GM21367 (cell line): Measurements from ENCODE around the gene AGBL5.

Source experiments
- ATAC-seq: cut with Tn5 transposase; IDR thresholded peaks from one replicate; pipeline ENCODE4 v1.9.1; 2021; ENCODE audit not compliant: unreplicated experiment

Gene AGBL5

DNA sequence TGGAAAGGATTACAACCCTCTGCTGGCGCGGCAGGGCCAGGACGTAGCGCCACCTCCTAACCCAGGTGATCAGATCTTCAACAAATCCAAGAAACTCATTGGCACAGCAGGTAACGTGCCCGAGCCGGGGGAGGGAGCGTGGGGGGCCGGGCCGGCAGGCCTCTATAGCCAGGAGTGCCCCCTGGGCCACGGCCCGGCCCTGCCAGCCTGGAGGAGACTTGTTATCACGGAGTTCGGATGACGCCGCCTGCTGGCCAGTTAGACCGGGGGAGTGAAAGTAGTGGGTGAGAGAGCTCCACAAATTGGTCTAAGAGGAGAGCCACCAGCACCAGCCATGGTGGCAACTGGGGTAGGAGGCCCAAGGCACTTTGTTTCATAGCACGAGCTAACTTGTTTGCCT, 27.3 kb upstream of the AGBL5 start:
- ATAC-seq = no peak

GRCh38 chr2:27024812-27025211, 26.7 kb upstream of the AGBL5 start:
- ATAC-seq = no peak

DNA sequence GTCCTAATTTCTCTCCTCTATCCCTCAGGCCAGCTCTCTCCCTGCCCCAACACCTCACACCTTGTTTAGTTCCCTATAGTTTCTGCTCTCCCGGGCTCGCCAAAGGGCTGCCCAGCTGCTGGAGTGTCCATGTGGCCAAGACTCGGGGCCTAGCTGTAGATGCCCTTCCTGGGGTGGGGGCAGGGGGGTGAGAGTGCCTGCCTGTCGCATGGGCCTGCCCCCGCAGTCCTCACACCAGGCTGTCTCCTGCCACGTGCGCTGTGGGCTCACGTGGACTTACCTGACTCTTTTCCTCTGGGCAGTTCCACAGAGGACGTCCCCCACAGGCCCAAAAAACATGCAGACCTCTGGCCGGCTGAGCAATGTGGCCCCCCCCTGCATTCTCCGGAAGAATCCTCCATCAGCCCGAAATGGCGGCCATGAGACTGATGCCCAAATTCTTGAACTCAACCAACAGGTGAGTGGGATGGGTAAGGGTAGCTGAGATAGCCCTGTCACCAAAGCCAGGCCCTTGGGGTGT, 26.1 kb upstream of the AGBL5 start:
- no peak for ATAC-seq

- no peak for ATAC-seq
These were observed 25.3 kb upstream of the AGBL5 start for GRCh38 chr2:27025861-27026851.

DNA sequence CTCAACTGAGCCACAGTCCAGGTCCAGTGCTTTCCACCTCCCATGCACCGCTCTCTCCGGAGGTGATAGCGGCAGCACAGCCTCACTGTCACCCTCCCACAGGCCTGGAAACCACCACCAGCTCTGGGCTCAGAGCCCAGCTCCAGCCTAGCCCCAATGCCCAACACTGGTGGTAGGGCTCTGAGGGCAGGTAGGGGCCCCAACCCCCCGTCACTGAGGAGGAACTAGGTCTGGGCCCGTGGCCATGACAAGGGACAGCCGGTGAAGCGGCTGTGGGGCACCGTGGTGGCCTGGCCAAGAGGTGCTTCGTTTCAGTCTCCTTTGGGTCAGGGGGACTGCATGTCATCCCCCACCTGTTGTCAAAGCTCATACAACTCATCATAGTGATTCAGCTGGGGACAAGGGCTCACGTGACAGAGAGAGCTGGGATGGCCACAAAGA, 24.2 kb upstream of the AGBL5 start:
- ATAC-seq = no peak

DNA sequence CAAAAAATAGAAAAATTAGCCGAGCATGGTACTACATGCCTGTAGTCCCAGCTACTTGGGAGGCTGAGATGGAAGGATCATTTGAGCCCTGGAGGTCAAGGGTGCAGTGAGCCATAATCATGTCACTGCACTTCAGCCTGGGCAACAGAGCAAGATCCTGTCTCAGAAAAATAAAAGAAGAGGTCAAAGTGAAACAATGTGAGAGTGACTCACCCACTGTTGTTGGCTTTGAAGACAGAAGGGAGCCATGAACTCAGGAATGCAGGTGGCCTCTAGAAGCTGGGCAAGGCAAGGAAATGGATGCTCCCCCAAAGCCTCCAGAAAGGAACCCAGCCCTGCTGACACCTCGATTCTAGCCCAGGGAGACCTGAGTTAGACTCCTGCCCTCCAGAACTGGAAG, 22.4 kb upstream of the AGBL5 start:
- ATAC-seq = no peak

DNA sequence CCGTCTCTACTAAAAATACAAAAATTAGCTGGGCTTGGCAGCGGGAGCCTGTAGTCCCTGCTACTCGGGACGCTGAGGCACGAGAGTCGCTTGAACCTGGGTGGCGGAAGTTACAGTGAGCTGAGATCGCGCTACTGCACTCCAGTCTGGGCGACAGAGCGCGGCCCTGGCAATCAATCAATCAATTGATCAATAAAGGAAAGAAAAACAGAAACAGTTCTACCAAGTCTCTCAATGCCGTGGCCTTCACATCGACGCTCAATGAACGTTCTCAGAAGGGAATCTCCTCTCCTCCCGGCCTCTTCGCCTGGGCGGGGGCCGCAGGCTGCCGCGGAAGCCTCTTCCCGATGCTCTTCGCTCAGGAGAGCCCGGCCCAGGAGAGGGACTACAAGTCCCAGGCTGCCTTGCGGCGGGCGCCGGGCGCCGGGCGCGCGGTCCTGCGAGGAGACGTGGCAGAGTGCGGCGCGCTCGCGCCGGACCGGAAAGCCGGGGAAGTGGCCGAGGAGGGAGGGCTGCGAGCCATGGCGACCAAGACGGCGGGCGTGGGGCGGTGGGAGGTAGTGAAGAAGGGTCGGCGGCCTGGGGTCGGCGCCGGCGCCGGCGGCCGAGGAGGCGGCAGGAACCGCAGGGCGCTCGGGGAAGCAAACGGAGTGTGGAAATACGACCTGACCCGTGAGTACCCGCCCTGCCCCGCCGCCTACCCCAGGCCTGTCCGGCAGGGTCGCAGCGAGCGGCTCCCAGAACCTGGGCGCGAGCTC, 18.8 kb upstream of the AGBL5 start, which contains the start of gene TMEM214:
TMEM214 (plus strand) TSS at position 471 of the 758 bp plus-strand sequence; CDS start at position 522, 51 bp downstream.
- peak; percentile 82 for ATAC-seq

GRCh38 chr2:27033253-27033852, 18.1 kb upstream of the AGBL5 start:
- ATAC-seq = no peak

DNA sequence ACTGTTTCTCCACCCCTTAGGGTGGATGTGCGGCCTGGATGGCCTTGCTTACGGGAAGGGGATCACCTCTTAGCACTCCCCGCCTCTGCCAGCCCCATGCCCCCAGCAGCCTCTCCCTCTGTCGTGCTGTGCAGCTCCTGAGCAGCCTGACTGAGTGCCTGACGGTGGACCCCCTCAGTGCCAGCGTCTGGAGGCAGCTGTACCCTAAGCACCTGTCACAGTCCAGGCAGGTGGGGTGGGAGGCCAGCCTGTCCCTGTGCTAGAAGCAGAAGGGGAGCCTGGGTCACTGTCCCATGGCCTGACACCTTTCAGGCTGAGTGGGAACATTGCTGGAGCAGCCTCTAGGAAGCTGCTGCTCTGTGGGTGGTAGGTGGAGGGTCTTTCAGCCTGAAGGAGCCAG, 13.5 kb upstream of the AGBL5 start:
- no peak for ATAC-seq

DNA sequence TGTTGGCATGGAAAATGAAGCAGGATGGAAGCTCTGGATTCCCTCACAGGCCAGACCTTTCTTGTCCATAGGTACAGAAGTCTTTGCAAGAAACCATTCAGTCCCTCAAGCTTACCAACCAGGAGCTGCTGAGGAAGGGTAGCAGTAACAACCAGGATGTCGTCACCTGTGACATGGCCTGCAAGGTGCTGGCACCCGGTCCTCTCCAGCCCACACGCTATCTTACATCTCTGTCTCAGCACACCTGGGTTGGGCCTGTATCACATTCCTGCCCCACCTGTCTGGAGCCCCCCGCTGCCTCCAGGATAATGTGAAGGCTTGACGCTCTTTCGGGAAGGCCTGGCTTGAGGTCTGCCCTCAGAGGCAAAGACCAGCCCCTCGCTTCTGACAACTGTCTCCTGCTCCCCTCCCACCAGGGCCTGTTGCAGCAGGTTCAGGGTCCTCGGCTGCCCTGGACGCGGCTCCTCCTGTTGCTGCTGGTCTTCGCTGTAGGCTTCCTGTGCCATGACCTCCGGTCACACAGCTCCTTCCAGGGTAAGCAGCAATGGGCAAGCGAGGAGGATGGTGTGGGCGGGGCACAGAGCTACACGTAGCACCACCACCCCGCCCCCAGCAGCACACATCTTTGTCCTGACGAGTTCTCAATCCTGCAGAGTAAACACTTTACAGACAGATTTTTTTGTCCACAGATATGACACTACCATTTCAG, 12.7 kb upstream of the AGBL5 start:
- ATAC-seq = no peak

- ATAC-seq = no peak
These were observed 12.0 kb upstream of the AGBL5 start for GRCh38 chr2:27039426-27039825.

- ATAC-seq = no peak
These were observed 11.6 kb upstream of the AGBL5 start for GRCh38 chr2:27039871-27040270.

- ATAC-seq = no peak
These were observed 11.2 kb upstream of the AGBL5 start for GRCh38 chr2:27040282-27040681.

GRCh38 chr2:27041752-27042151, 9.7 kb upstream of the AGBL5 start:
- ATAC-seq = no peak

DNA sequence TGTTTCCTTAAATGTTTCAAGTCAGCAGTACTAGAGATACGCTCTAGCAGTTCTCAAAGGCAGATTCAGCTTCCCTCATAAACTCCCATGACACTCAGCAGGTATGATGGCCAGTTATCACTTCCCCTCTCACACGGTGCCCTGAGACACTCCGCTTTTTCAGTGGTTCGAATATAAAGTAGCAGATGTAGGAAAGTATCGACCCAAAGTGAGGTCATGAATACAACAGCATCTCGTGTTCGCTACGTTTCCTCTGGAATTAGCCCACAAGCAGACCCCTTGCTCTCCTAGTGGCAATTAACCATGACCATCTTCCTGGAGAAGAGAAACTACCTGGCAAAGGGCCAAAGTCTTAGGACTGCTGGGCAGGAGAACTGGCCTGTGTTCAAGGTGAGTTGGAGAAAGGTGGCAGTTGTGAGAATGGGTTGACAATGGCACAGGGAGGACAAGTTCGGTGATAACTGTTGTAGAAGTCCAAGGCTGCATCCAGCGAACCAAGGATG, 9.3 kb upstream of the AGBL5 start:
- ATAC-seq = peak; percentile 67

- no peak for ATAC-seq
These were observed 8.4 kb upstream of the AGBL5 start for GRCh38 chr2:27042985-27043634.

- no peak for ATAC-seq
These were observed 1.8 kb upstream of the AGBL5 start for GRCh38 chr2:27049422-27050280.

GRCh38 chr2:27050281-27050995, 1.0 kb upstream of the AGBL5 start:
- ATAC-seq = peak; percentile 46
